Activated CD8-positive, alpha-beta memory T cell treated with anti-CD3 and anti-CD28 coated beads for 48 hours (primary cell): ENCODE results near the gene ZDHHC20.
"Not testable (repeated sequence)": the region's sequence is repeated elsewhere in the genome, so short reads cannot be mapped to it uniquely, and the experiment has no call there.

ENCODE experiments used
- DNase-seq, 3 experiments: peaks; one replicate each; pipeline ENCODE4 v3.0.0-alpha.2; 2020; ENCODE audit warnings: low read depth in 2 of 3, low spot score in 2 of 3

Gene ZDHHC20

GRCh38 chr13:21436582-21436981, 22.5 kb downstream of the ZDHHC20 start:
- DNase-seq = no peak

- DNase-seq = peak in 1 of 3 experiments; percentile 9
Measured at GRCh38 chr13:21435687-21436151, 23.4 kb downstream of the ZDHHC20 start.

GRCh38 chr13:21435231-21435630, 23.9 kb downstream of the ZDHHC20 start:
- DNase-seq = no peak

GRCh38 chr13:21434588-21434987, 24.5 kb downstream of the ZDHHC20 start:
- DNase-seq = no peak

- DNase-seq = no peak
Measured at GRCh38 chr13:21429211-21429610, 29.9 kb downstream of the ZDHHC20 start.

GRCh38 chr13:21427741-21428140, 31.4 kb downstream of the ZDHHC20 start:
- DNase-seq = no peak

GRCh38 chr13:21426238-21426637, 32.9 kb downstream of the ZDHHC20 start:
- DNase-seq = no peak

GRCh38 chr13:21420706-21421105, 38.4 kb downstream of the ZDHHC20 start:
- DNase-seq = no peak

GRCh38 chr13:21413013-21413412, 46.1 kb downstream of the ZDHHC20 start:
- no peak for DNase-seq

GRCh38 chr13:21410453-21410852, 48.6 kb downstream of the ZDHHC20 start:
- DNase-seq = not testable (repeated sequence)

- no peak for DNase-seq
Measured at GRCh38 chr13:21405309-21405708, 53.8 kb downstream of the ZDHHC20 start.

- DNase-seq = no peak
Measured at GRCh38 chr13:21402586-21403307, 56.4 kb downstream of the ZDHHC20 start.

GRCh38 chr13:21399741-21400140, 59.4 kb downstream of the ZDHHC20 start:
- DNase-seq = no peak

- no peak for DNase-seq
Measured at GRCh38 chr13:21395953-21396352, 63.1 kb downstream of the ZDHHC20 start.

GRCh38 chr13:21389124-21389523, 70.0 kb downstream of the ZDHHC20 start:
- no peak for DNase-seq

- no peak for DNase-seq
Measured at GRCh38 chr13:21385710-21386109, 73.4 kb downstream of the ZDHHC20 start.

- no peak for DNase-seq
Measured at GRCh38 chr13:21383090-21383489, 76.0 kb downstream of the ZDHHC20 start.

GRCh38 chr13:21376998-21377985, 81.8 kb downstream of the ZDHHC20 start:
- DNase-seq = not testable (repeated sequence)

GRCh38 chr13:21372530-21372929, 86.6 kb downstream of the ZDHHC20 start:
- DNase-seq = no peak

- no peak for DNase-seq
Measured at GRCh38 chr13:21371011-21371410, 88.1 kb downstream of the ZDHHC20 start.

- no peak for DNase-seq
Measured at GRCh38 chr13:21365574-21365973, 93.5 kb downstream of the ZDHHC20 start.

GRCh38 chr13:21364916-21365315, 94.2 kb downstream of the ZDHHC20 start:
- DNase-seq = no peak
